ENCODE measurements around the gene IMMT. TPM values are rescaled to one million over a fixed set of nuclear protein-coding genes. Genes with fewer than 3 reads are reported as not detected.

IMMT gene
- total and polyA plus RNA-seq, 2 experiments from 2014 or later: 71.0 to 96.7 TPM

DNA sequence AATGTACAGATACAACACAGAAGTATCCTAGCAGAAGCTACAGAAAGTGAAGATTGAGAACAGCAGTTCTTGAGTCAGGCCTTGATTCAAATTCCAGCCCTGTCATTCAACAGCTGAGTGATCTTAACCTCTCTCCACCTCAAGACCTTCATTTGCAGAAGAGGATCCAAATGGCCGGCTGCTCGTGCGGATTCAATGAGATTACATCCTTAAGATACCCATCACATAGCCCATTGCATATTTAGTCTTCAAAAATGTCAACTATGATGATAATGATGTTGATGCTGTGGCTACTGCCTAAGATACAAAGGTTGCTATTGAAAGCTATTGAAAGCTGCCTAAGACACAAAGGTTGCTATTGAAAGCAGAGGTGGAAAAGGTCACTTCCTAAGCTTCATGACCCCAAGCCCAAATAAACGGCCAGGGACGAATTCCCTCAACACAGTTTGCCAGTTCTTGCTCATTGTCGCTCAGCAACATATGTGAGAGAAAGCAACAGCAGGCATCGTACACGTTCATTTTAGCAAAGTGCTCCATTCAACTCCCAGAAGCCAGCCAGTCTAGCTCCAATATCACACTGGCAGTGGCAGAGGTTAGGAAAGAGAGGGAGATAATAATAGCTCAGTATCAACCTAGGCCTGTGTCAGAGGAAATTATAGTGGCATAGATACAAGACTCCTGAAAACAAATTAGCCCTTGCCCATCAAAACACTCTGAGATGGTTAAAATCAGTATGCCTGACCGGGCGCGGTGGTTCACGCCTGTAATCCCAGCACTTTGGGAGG lies 40.1 kb upstream of the IMMT start (continued):
- TF ChIP-seq, protein P1, sequence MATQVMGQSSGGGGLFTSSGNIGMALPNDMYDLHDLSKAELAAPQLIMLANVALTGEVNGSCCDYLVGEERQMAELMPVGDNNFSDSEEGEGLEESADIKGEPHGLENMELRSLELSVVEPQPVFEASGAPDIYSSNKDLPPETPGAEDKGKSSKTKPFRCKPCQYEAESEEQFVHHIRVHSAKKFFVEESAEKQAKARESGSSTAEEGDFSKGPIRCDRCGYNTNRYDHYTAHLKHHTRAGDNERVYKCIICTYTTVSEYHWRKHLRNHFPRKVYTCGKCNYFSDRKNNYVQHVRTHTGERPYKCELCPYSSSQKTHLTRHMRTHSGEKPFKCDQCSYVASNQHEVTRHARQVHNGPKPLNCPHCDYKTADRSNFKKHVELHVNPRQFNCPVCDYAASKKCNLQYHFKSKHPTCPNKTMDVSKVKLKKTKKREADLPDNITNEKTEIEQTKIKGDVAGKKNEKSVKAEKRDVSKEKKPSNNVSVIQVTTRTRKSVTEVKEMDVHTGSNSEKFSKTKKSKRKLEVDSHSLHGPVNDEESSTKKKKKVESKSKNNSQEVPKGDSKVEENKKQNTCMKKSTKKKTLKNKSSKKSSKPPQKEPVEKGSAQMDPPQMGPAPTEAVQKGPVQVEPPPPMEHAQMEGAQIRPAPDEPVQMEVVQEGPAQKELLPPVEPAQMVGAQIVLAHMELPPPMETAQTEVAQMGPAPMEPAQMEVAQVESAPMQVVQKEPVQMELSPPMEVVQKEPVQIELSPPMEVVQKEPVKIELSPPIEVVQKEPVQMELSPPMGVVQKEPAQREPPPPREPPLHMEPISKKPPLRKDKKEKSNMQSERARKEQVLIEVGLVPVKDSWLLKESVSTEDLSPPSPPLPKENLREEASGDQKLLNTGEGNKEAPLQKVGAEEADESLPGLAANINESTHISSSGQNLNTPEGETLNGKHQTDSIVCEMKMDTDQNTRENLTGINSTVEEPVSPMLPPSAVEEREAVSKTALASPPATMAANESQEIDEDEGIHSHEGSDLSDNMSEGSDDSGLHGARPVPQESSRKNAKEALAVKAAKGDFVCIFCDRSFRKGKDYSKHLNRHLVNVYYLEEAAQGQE (IDR thresholded peaks at IDR 0.05; ENCODE audit: unreplicated experiment): no peak

- H3K4me1 ChIP-seq (ENCODE audit: insufficient read depth): peaks cover 7% of the 10 kb centered on the region; the same call in 1 of the 2 replicates
- H3K4me1 Mint-ChIP-seq: peaks cover 27% of the 10 kb centered on the region
- H3K36me3 Mint-ChIP-seq (ENCODE audit: low read depth): no peaks in the 10 kb centered on the region
- no peaks in the 10 kb centered on the region for H3K79me2 ChIP-seq (replicated peaks; ENCODE audit: insufficient read depth)
- H3F3A ChIP-seq (replicated peaks; ENCODE audit: low read depth): no peaks in the 10 kb centered on the region
- H3K36me3 ChIP-seq (ENCODE audit: insufficient read depth): no peaks in the 10 kb centered on the region
- H3K27ac ChIP-seq (ENCODE audit: low read depth): no peak overlapping the region
- DNase-seq (ENCODE audit: low spot score) (no peak), ATAC-seq (no peak)
- peaks cover 6% of the 10 kb centered on the region for H3K27me3 Mint-ChIP-seq (ENCODE audit: insufficient read depth, low read depth, poor library complexity)
- no peak overlapping the region for H3K4me3 Mint-ChIP-seq
- H3K4me3 ChIP-seq: no peak overlapping the region
- no peak overlapping the region for H3K27ac Mint-ChIP-seq
- H2AFZ ChIP-seq: no peak overlapping the region
- no peak overlapping the region for H3K4me2 ChIP-seq
- no peaks in the 10 kb centered on the region for H4K20me1 ChIP-seq (replicated peaks; ENCODE audit: insufficient read depth)
- H3K27me3 ChIP-seq (ENCODE audit: insufficient read depth): no peaks in the 10 kb centered on the region
- no peaks in the 10 kb centered on the region for H3K9me2 ChIP-seq (ENCODE audit: insufficient read depth)
- H3K9me3 Mint-ChIP-seq: no peaks in the 10 kb centered on the region
- TF ChIP-seq, protein P2, sequence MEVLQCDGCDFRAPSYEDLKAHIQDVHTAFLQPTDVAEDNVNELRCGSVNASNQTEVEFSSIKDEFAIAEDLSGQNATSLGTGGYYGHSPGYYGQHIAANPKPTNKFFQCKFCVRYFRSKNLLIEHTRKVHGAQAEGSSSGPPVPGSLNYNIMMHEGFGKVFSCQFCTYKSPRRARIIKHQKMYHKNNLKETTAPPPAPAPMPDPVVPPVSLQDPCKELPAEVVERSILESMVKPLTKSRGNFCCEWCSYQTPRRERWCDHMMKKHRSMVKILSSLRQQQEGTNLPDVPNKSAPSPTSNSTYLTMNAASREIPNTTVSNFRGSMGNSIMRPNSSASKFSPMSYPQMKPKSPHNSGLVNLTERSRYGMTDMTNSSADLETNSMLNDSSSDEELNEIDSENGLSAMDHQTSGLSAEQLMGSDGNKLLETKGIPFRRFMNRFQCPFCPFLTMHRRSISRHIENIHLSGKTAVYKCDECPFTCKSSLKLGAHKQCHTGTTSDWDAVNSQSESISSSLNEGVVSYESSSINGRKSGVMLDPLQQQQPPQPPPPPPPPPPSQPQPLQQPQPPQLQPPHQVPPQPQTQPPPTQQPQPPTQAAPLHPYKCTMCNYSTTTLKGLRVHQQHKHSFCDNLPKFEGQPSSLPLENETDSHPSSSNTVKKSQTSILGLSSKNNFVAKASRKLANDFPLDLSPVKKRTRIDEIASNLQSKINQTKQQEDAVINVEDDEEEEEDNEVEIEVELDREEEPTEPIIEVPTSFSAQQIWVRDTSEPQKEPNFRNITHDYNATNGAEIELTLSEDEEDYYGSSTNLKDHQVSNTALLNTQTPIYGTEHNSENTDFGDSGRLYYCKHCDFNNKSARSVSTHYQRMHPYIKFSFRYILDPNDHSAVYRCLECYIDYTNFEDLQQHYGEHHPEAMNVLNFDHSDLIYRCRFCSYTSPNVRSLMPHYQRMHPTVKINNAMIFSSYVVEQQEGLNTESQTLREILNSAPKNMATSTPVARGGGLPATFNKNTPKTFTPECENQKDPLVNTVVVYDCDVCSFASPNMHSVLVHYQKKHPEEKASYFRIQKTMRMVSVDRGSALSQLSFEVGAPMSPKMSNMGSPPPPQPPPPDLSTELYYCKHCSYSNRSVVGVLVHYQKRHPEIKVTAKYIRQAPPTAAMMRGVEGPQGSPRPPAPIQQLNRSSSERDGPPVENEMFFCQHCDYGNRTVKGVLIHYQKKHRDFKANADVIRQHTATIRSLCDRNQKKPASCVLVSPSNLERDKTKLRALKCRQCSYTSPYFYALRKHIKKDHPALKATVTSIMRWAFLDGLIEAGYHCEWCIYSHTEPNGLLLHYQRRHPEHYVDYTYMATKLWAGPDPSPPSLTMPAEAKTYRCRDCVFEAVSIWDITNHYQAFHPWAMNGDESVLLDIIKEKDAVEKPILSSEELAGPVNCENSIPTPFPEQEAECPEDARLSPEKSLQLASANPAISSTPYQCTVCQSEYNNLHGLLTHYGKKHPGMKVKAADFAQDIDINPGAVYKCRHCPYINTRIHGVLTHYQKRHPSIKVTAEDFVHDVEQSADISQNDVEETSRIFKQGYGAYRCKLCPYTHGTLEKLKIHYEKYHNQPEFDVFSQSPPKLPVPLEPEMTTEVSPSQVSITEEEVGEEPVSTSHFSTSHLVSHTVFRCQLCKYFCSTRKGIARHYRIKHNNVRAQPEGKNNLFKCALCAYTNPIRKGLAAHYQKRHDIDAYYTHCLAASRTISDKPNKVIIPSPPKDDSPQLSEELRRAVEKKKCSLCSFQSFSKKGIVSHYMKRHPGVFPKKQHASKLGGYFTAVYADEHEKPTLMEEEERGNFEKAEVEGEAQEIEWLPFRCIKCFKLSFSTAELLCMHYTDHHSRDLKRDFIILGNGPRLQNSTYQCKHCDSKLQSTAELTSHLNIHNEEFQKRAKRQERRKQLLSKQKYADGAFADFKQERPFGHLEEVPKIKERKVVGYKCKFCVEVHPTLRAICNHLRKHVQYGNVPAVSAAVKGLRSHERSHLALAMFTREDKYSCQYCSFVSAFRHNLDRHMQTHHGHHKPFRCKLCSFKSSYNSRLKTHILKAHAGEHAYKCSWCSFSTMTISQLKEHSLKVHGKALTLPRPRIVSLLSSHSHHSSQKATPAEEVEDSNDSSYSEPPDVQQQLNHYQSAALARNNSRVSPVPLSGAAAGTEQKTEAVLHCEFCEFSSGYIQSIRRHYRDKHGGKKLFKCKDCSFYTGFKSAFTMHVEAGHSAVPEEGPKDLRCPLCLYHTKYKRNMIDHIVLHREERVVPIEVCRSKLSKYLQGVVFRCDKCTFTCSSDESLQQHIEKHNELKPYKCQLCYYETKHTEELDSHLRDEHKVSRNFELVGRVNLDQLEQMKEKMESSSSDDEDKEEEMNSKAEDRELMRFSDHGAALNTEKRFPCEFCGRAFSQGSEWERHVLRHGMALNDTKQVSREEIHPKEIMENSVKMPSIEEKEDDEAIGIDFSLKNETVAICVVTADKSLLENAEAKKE (CRISPR knock-in tag; IDR thresholded peaks at IDR 0.05): no peak
- no peak for TF ChIP-seq JUNB (IDR thresholded peaks at IDR 0.05; ENCODE audit: unreplicated experiment)
- no peak for TF ChIP-seq ZNF114 (CRISPR knock-in tag; IDR thresholded peaks at IDR 0.05)
- TF ChIP-seq ZNF331 (CRISPR knock-in tag; IDR thresholded peaks at IDR 0.05; ENCODE audit: low read depth): no peak
- no peak for TF ChIP-seq EZH2 (IDR thresholded peaks at IDR 0.05; ENCODE audit: low read depth, unreplicated experiment)
- no peak for TF ChIP-seq CTCF (conservative IDR thresholded peaks at IDR 0.05; ENCODE audit: low read depth in 2 of 2)
- TF ChIP-seq, protein P1 (IDR thresholded peaks at IDR 0.05; ENCODE audit: unreplicated experiment): no peak
These were observed 39.4 kb upstream of the IMMT start for GRCh38 chr2:86234563-86235131.
